Natural killer cell treated with Interleukin-12 subunit alpha and Interleukin-12 subunit beta and Interleukin-15 and Interleukin-18, amount 100 ng/mL, for 72 hours (primary cell): Measurements from ENCODE around the gene HMX1. TPM values are rescaled to one million over a fixed set of nuclear protein-coding genes. Genes with fewer than 3 reads are reported as not detected.

Experiments used
- ATAC-seq, 2 donors: fragments of 150-1000 bp; cut with Tn5 transposase in 1 of 2; sonication (Bioruptor Pico), chemical (Tn5 transposase) in 1 of 2; 2 replicates each; pipeline ENCODE4 v1.10.0; 2021
- DNase-seq: peaks from one replicate; pipeline ENCODE4 v3.0.0; 2022; ENCODE audit warnings: low spot score
- H3K27ac Mint-ChIP-seq, 2 donors: 1 replicate in 1 of 2; 2 replicates in 1 of 2; pipeline ENCODE4 v1.8.0; 2022; ENCODE audit warnings: mixed read lengths in 2 of 2, mild to moderate bottlenecking in 1 of 2, moderate library complexity in 1 of 2
- H3K27me3 Mint-ChIP-seq, 2 donors: 1 replicate in 1 of 2; 2 replicates in 1 of 2; pipeline ENCODE4 v1.8.0; 2022; ENCODE audit warnings: mixed read lengths in 2 of 2
- H3K36me3 Mint-ChIP-seq: one replicate; pipeline ENCODE4 v1.8.0; 2022; ENCODE audit warnings: mixed read lengths
- H3K4me1 Mint-ChIP-seq, 2 donors: 1 replicate in 1 of 2; 2 replicates in 1 of 2; pipeline ENCODE4 v1.8.0; 2022; ENCODE audit warnings: low read depth in 2 of 2, mixed read lengths in 2 of 2, mild to moderate bottlenecking in 1 of 2
- H3K4me3 Mint-ChIP-seq: one replicate; pipeline ENCODE4 v1.8.0; 2022; ENCODE audit warnings: mixed read lengths
- H3K9me3 Mint-ChIP-seq: 2 replicates; pipeline ENCODE4 v1.8.0; 2022; ENCODE audit warnings: mixed read lengths
- total RNA-seq, 2 donors: library from RNA; stranded (reverse); gene quantifications; one replicate each; pipeline ENCODE4 v1.2.3, GENCODE V29; 2022

HMX1 gene
- total RNA-seq, result not detected

DNA sequence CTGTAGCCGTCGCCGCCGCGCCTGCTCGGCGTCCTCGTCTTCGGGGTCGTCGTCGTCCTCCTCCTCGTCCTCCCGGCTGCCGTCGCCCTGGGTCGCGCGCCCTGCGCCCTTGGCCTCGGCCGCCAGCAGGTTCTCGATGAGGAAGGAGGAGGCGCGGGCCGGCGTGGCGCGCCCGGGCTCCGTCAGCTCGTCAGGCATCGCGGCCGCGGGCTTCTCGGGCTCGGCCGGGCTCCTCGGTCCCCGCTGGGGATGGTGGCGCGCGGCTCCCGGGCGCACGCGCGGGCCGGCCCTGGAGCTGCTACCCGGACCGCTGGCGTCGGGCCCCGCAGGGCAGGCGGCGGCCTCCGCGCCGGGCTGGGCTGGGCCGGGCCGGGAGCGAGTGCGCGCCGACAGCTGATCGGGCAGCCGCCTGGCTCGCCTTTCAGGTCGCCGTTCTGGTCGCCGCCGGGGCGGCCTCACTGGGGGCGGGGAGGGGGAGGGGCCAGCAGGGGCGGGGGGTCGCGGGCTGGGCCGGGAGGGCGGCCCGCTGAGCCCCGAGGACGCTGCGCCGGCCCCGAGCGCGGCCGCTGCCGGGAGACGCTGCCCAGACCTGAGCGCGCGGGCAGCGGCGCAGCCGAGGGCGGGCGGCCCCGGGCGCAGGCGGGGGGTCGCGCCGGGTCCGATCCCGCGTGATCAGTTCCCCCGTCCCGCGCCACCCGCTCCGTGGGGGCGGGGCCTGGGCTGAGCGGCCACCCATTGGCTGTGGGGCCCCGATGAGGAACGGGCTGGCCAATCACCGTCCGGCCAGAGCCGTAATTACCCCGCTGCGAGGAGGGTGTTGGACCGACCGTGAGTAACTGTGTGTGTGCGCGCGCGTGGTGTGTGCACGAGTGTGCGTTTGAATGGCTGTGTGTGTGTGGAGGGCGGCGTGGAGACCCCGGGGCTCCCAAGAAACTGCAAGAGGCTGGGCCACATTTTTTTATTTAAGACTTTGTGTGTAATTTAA is at the start of gene HMX1:
Gene HMX1 (minus strand): TSS at position 423 of the 985 bp plus-strand sequence. CDS start 225 bp downstream, at position 198.
- Mint-ChIP-seq H3K9me3 (no peaks in the 10 kb centered on the region), H3K4me1 (peaks cover 0 to 3% of the 10 kb centered on the region in 2 donors), H3K27ac (no peak within 1 kb of the TSS), H3K27me3 (peaks cover 46 to 55% of the 10 kb centered on the region in 2 donors), H3K4me3 (no peak within 1 kb of the TSS), H3K36me3 (no peaks in the 10 kb centered on the region)
- DNase-seq (no peak), ATAC-seq (no peak)

DNA sequence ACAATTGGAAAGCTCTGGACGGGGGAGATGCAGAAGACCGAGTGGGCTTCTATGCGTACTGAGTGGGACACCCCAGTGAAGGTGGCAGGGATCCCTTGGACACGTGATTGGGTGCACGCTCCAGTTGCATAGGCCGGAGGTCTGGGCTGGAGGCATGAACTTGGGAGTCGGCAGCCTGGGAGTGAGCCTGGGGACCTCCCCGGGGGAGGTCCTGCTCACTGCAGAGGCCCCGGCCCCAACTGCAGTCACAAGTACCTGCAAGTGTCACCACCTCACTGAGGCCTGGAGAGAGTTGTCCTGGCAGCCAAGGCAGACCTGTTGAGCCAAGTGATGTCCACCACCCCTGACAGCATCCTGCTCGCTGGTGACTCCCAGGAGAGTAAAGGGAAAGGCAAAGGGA is 49.3 kb upstream of the HMX1 start:
- DNase-seq, result peak; percentile 23
- Mint-ChIP-seq H3K4me3 (no peak overlapping the region), H3K36me3 (peaks cover 8% of the 10 kb centered on the region), H3K27ac (no peak overlapping the region), H3K27me3 (peaks cover 8 to 19% of the 10 kb centered on the region in 2 donors), H3K4me1 (no peaks in the 10 kb centered on the region), H3K9me3 (no peaks in the 10 kb centered on the region)
- ATAC-seq, result no peak

DNA sequence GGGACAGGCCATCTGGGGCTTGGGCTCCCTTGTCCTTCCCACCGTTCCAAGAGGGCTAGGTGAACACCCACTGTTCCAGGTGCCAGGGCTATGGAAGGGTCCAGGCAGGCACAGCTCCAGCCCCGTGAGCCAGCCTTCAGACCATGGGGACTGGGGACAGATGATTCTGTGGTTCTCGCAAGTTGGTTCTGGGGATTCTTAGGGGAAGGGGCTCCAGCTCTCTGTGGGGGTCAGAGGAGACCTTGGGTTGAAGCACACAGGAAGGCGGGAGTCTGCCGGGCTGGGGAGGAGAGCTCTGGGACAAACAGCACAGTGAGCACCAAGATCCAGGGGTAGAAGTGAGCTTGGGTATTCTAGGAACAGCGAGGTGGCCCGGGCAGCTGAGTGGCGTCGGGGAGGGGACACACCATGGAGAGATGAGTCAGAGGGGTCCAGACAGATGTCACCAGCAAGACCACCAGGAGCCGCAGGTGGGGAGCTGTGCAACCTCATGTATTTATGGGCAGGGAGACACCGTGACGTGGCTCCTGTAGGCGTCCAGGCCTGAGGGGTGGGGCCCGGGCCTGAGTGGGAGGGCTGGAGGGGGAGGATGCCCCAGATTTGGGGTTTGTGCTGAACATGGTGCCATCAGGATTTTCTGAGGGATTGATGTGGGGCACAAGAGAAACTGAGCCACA is 48.8 kb upstream of the HMX1 start:
- Mint-ChIP-seq H3K27me3 (peaks cover 8 to 19% of the 10 kb centered on the region in 2 donors), H3K27ac (no peak overlapping the region), H3K9me3 (no peaks in the 10 kb centered on the region), H3K4me1 (no peaks in the 10 kb centered on the region), H3K36me3 (peaks cover 8% of the 10 kb centered on the region), H3K4me3 (no peak overlapping the region)
- peak; percentile 39 for DNase-seq
- ATAC-seq, result no peak

DNA sequence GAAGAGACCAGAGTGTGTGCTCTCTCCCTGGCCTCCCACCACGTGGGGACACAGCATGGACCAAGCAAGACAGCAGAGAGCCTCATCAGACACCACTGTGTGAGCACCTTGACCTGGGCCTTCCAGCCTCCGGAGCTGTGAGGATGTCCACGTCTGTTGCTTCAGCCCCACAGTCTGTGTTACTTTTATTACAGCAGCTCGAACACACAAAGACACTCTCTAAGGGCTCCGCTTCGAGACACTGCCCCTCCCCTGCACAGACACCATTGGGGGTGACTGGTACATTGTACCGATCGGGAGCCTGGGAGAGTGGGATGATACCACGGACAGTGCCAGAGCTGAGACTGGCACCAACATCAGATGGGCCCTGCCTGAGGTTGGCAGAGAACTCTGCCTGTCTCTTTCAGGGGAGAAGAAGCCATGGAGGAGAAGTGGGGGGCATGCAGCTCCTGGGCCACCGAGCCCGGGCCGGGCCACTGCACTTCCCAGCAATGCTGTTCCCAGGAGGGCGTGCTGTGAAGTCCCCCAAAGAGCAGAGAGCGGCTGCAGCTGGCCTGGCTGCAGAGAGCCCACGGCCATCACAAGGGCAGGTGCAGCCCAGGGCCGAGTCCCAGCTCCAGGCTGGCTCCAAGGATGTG is 48.1 kb upstream of the HMX1 start:
- H3K4me1 Mint-ChIP-seq, result no peaks in the 10 kb centered on the region

DNA sequence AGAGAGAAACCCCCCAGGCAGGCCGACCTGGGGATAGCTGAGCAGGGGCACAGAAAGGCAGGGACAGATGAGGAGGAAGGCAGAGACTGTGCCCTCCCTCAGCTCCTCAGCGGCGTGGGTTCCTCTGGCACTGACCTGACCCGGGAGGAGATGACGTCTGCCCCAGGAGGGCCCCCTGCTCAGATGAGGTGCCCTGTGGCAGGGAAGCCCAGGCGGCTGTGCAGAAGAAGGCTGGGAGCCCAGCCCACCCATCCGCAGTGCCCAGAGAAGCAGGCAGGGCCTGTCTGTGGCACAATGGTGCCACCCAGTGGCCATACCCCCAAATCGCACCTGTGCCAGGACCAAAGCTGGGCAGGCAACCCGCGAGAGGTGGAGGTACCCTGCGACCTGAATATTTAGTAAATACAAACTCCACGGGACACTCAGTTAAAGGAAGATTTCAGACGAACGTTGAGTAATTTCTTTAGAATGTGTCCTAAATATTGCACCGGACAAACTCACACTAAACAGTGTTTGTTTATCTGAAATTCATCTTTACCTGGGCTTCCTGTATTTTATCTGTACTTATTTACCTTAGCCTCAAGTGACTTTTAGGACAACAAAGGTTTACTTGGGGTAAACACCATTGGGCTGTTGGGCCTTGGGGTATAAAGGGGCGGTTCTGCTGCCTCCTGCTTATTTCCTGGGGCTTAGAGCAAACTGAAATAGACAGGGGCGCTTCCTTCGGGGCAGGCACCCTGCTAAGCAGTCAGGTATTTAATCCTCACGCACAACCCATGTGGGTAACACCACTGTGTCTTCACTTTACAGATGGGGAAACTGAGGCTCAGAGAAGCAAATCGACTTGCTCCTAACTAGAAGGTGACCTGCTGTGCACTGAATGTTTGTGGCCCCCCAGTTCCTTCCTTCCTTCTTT is 46.5 kb upstream of the HMX1 start:
- H3K36me3 Mint-ChIP-seq, result peaks cover 3% of the 10 kb centered on the region
- no peak overlapping the region for H3K4me3 Mint-ChIP-seq
- H3K27me3 Mint-ChIP-seq, result peaks cover 3 to 12% of the 10 kb centered on the region in 2 donors
- no peak overlapping the region for H3K27ac Mint-ChIP-seq
- peaks cover 0 to under 1% of the 10 kb centered on the region in 2 donors for H3K4me1 Mint-ChIP-seq
- H3K9me3 Mint-ChIP-seq, result no peaks in the 10 kb centered on the region
- DNase-seq, result peak; percentile 65
- ATAC-seq, result peak; percentile 60 to 75

More for the DNA sequence above, 48.1 kb upstream of the HMX1 start:
- ATAC-seq (no peak), DNase-seq (peak; percentile 22)
- H3K9me3 Mint-ChIP-seq, result no peaks in the 10 kb centered on the region
- H3K27me3 Mint-ChIP-seq, result peaks cover 8 to 19% of the 10 kb centered on the region in 2 donors
- H3K4me3 Mint-ChIP-seq, result no peak overlapping the region
- H3K36me3 Mint-ChIP-seq, result peaks cover 8% of the 10 kb centered on the region
- H3K27ac Mint-ChIP-seq, result no peak overlapping the region

DNA sequence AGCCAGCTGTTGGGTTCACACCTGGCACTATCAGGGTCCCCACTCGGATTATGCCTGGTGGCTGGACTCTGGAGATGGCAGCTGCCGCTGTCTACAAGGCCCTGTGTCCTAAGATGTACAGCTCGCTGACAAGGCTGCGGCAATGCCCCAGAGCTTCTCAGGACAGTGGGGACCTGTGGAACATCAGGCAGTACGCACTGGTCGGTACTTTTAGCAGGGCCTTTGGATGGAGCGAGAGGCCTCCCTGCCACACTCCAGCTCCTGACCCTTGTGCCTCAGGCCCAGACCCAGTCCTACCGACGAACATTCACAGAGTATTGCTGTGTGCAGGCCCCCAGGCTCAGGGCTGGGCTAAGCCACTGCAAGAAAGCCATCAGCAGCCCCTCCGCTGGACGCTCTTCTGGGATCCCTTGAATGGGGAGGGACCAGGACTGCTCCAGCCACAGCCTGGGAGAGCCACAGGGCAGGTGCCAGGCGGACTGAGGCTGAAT is 45.7 kb upstream of the HMX1 start:
- Mint-ChIP-seq H3K4me1 (peaks cover 0 to 2% of the 10 kb centered on the region in 2 donors), H3K27ac (no peak overlapping the region), H3K9me3 (no peaks in the 10 kb centered on the region), H3K27me3 (peaks cover 2 to 10% of the 10 kb centered on the region in 2 donors), H3K36me3 (no peaks in the 10 kb centered on the region), H3K4me3 (no peak overlapping the region)
- peak; percentile 32 for DNase-seq
- ATAC-seq, result no peak

DNA sequence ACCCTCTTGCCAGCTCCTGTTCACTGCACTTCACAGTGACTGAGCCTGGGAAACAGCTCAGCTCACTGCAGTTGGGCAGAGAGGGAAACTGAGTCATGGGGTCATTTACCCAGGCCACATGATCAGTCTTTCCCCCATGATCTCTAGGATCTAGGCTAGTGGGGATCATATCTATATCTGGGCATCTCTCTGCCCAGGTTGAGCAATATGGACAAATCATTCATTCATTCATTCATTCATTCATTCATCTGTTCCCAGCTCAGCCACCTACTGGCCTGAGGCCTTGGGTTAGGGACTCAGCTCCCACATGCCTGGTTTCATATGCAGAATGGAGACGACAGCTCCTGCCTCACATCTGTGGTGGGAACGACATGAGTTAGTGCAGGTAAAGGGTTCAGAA is 45.3 kb upstream of the HMX1 start:
- Mint-ChIP-seq H3K4me1 (peaks cover 0 to 2% of the 10 kb centered on the region in 2 donors), H3K27me3 (peaks cover 2 to 10% of the 10 kb centered on the region in 2 donors), H3K27ac (no peak overlapping the region), H3K4me3 (no peak overlapping the region), H3K9me3 (no peaks in the 10 kb centered on the region), H3K36me3 (no peaks in the 10 kb centered on the region)
- no peak for ATAC-seq
- DNase-seq, result no peak

DNA sequence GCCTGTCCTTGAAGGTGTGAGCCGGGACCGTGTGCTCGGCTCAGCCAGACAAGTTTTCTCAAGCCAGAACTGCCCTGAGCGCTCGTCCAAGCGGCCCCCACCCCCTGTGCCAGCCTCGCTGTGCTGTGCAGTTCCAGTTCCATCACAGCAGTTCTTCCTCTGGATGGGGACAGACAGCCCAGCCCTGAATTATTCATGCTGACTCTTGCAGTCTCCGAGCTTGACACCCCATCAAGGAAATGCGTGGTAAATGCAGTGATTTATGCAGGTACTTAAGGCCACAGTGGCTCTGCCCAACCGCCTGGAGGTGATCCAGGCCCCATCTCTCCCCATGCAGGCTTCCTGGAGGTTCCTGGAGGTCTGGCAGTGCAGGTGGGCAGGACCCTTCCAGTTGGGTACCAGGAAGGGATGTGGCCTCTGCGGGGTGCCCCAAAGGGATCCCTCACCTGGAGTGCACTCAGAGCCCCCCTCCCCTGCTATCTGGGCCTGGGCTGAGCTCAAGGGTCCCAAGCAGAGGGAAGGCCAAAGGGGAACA is 44.8 kb upstream of the HMX1 start:
- H3K27ac Mint-ChIP-seq, result no peak overlapping the region
- DNase-seq (peak; percentile 52), ATAC-seq (no peak)
- no peaks in the 10 kb centered on the region for H3K9me3 Mint-ChIP-seq
- no peaks in the 10 kb centered on the region for H3K36me3 Mint-ChIP-seq
- H3K27me3 Mint-ChIP-seq, result peaks cover 2 to 10% of the 10 kb centered on the region in 2 donors
- H3K4me1 Mint-ChIP-seq, result peaks cover 0 to 2% of the 10 kb centered on the region in 2 donors
- no peak overlapping the region for H3K4me3 Mint-ChIP-seq

DNA sequence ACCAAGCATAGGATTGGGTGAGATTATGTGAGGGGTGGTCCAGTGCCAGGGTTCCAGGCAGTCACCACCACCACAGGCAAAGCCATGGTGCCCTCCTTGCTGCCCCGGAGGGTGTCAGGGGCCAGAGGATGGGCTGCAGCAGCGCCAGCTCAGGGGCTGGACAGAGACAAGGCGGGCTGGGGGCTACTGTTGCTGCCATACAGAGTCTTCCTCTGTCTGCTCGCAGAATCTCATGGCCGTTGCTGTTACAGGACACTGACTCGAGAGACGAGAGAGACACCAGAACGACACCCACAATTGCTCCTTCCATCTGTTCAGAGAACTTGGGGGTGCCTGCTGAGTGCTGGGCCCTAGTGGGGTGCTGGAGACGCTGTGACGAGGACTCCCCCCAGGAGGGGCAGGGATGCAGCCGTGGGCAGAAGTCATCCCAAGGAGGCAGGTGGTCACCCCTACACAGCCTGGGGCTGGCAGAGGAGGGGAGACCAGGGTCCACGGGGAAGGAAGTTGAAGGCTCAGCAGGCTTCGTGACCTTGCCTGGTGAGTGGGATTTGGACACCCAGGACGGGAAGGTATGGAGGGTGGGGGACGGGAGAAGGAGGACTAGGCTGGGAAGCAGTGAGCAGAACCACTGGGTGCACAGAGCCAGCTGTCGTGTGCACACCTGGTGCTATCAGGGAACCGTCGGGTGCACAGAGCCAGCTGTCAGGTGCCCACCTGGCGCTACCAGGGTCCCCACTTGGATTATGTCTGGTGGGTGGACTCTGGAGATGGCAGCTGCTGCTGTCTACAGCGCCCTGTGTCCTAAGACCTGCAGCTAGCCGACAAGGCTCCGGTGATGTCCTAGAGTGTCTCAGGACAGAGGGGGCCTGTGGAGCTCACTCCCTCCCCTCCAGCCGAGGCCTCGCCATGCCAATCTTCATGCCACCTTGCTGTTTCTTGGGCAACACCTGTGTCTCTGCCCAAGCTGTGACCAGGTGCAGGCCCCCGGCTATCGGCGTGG is 43.9 kb upstream of the HMX1 start:
- DNase-seq (peak; percentile 49), ATAC-seq (no peak)
- Mint-ChIP-seq H3K27ac (no peak overlapping the region), H3K9me3 (no peaks in the 10 kb centered on the region), H3K36me3 (no peaks in the 10 kb centered on the region), H3K27me3 (peaks cover 2 to 10% of the 10 kb centered on the region in 2 donors), H3K4me1 (peaks cover 0 to 2% of the 10 kb centered on the region in 2 donors), H3K4me3 (no peak overlapping the region)

DNA sequence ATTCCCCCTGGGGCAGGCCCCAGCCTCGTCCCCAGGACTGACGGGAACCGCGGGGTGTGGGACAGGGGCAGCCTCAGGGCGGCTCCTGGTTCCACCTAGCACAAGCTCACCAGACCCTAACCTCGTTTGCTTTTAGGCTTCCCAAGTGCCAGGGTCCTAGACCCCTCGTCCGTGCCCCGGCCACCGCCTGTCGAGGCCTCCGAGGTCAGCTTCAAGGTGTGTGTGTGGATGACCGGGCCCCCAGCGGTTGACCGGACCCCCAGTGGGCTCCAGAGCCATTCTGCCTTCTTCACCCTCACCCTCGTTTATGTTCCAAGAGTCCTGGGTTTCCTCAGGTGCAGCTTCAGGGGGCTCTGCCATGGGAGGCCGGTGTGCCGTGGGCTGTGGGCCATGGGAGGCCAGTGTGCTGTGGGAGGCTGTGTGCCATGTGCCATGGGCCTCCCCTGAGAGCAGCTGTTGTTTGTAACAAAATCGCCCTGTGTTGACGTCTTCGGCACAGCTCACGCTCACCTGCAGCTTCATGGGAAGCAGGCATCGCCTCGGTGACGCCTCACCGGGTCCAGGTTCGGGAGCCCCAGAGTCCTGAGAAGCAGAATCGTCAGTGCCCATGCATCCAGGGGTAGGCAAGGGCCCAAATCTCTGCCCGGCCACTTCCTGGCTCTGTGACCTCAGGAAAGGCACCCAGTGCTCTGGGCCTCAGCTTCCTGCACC is 43.0 kb upstream of the HMX1 start:
- Mint-ChIP-seq H3K9me3 (no peaks in the 10 kb centered on the region), H3K36me3 (no peaks in the 10 kb centered on the region), H3K27me3 (peaks cover 2 to 10% of the 10 kb centered on the region in 2 donors), H3K27ac (no peak overlapping the region), H3K4me1 (peaks cover 0 to 2% of the 10 kb centered on the region in 2 donors), H3K4me3 (no peak overlapping the region)
- DNase-seq (peak; percentile 49), ATAC-seq (no peak)

DNA sequence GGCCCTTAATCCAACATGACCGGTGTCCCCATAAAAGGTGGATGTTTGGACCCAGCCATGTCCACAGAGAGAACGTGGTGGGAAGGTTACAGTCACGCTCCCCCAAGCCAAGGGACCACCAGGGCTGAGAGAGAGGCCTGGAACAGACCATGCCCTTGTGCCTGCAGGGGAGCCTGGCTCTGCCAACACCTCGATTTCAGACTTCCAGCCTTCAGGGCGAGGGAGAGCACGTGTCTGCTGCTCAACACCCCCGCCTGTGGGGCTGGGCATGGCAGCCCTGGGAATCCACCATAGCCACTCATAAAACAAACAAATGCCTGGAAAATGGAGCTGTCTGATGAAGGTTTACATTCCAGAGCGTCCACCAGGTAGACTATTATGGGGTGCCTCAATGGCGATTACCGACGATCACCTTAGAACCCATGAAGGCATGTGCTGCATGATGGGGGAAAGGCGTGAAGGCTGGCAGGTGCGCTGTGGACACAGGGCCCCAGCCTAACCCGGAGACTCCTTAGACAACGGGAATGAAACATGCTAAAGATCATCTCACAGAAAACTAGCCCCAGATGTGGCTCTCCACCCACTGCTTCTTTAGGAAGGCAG is 42.3 kb upstream of the HMX1 start:
- peaks cover 0 to 2% of the 10 kb centered on the region in 2 donors for H3K4me1 Mint-ChIP-seq
- no peaks in the 10 kb centered on the region for H3K9me3 Mint-ChIP-seq
- peak; percentile 15 for DNase-seq

More for the DNA sequence above, 42.3 kb upstream of the HMX1 start:
- Mint-ChIP-seq H3K27ac (no peak overlapping the region), H3K27me3 (peaks cover 2 to 5% of the 10 kb centered on the region in 2 donors), H3K36me3 (no peaks in the 10 kb centered on the region), H3K4me3 (no peak overlapping the region)
- ATAC-seq, result no peak
